H1 (cell line): ENCODE measurements around the gene MYCBP2. TPM values are rescaled to one million over a fixed set of nuclear protein-coding genes. Genes with fewer than 3 reads are reported as not detected.

Experiments used
- CTCF ChIA-PET: fragments of 300-600 bp; sonication (Branson Sonifier 250); formaldehyde crosslinking; loops from one replicate; lab custom pipeline; 2021; ENCODE audit not compliant: partially characterized antibody; lab: Charles Lee
- POLR2A ChIA-PET: fragments of 300-600 bp; sonication (Branson Sonifier 250); formaldehyde crosslinking; loops from one replicate; lab custom pipeline; 2021; ENCODE audit warnings: inconsistent platforms; ENCODE audit not compliant: partially characterized antibody; lab: Charles Lee
- DNase-seq, 2 experiments: peaks; one replicate each; pipeline versions ENCODE4 v3.0.0 to v3.0.0-alpha.2; 2010 to 2022; ENCODE audit warnings: low spot score in 2 of 2, low read depth in 1 of 2, mixed read lengths in 1 of 2
- FAIRE-seq: peaks from 2 replicates; lab custom pipeline; 2011; peaks lifted over from hg19 to GRCh38; lab: Jason Lieb, UNC
- H2AFZ ChIP-seq: 2 replicates; pipeline ENCODE4 v1.8.1; 2012; ENCODE audit warnings: low read length, inconsistent platforms
- H2AK5ac ChIP-seq: 2 replicates; pipeline ENCODE4 v1.6.1; 2013; ENCODE audit warnings: low read depth, low read length
- H2BK120ac ChIP-seq: replicated peaks from 2 replicates; pipeline ENCODE3; 2013; ENCODE audit warnings: low read depth, low read length, inconsistent platforms
- H2BK12ac ChIP-seq: 2 replicates; pipeline ENCODE4 v1.6.1; 2013; ENCODE audit warnings: low read depth, low read length
- H2BK15ac ChIP-seq: 2 replicates; pipeline ENCODE4 v1.6.1; 2013; ENCODE audit warnings: low read length
- H2BK20ac ChIP-seq: 2 replicates; pipeline ENCODE4 v1.6.1; 2013; ENCODE audit warnings: low read length
- H2BK5ac ChIP-seq: 2 replicates; pipeline ENCODE4 v1.6.1; 2013; ENCODE audit warnings: low read depth, low read length
- H3K14ac ChIP-seq: 2 replicates; pipeline ENCODE4 v1.6.1; 2013; ENCODE audit warnings: inconsistent platforms; ENCODE audit not compliant: insufficient read length
- H3K18ac ChIP-seq: 2 replicates; pipeline ENCODE4 v1.6.1; 2013; ENCODE audit warnings: low read length; ENCODE audit errors: extremely low read depth
- H3K23ac ChIP-seq: 2 replicates; pipeline ENCODE4 v1.6.1; 2013; ENCODE audit warnings: inconsistent platforms; ENCODE audit not compliant: insufficient read length
- H3K23me2 ChIP-seq: 2 replicates; pipeline ENCODE4 v1.6.1; 2013; ENCODE audit warnings: low read depth, low read length
- H3K27ac ChIP-seq: 2 replicates; pipeline ENCODE4 v1.6.1; 2011; ENCODE audit warnings: low read depth, low read length, inconsistent platforms
- H3K27me3 ChIP-seq, 4 experiments: replicated peaks in 1 of 4; 1 replicate in 1 of 4; 2 replicates in 3 of 4; pipeline versions ENCODE4 v1.6.1 to v1.8.1; 2011 to 2013; ENCODE audit warnings: low read length in 3 of 4, mild to moderate bottlenecking in 3 of 4, inconsistent platforms in 2 of 4, mixed read lengths in 2 of 4, moderate library complexity in 1 of 4; ENCODE audit not compliant: control insufficient read depth in 3 of 4, insufficient read depth in 3 of 4; ENCODE audit errors: extremely low read depth in 1 of 4
- H3K36me3 ChIP-seq, 4 experiments: 2 replicates each; pipeline versions ENCODE4 v1.6.1 to v1.8.1; 2011 to 2013; ENCODE audit warnings: mild to moderate bottlenecking in 4 of 4, low read length in 3 of 4, moderate library complexity in 2 of 4, control low read depth in 1 of 4, inconsistent platforms in 1 of 4; ENCODE audit not compliant: insufficient read depth in 4 of 4, control insufficient read depth in 2 of 4
- H3K4ac ChIP-seq: replicated peaks from 2 replicates; pipeline ENCODE3; 2013; ENCODE audit warnings: low read length, low read depth, mixed read lengths, inconsistent platforms; ENCODE audit not compliant: insufficient read length
- H3K4me1 ChIP-seq, 4 experiments: replicated peaks in 1 of 4; 1 replicate in 1 of 4; 2 replicates in 3 of 4; pipeline versions ENCODE4 v1.6.1 to v1.8.1; 2011 to 2013; ENCODE audit warnings: low read length in 3 of 4, inconsistent platforms in 2 of 4, mixed read lengths in 1 of 4; ENCODE audit not compliant: insufficient read depth in 4 of 4, control insufficient read depth in 3 of 4
- H3K4me2 ChIP-seq, 2 experiments: 2 replicates each; pipeline versions ENCODE4 v1.6.1 to v1.8.1; 2011 to 2013; ENCODE audit warnings: low read depth in 2 of 2, low read length in 2 of 2, control low read depth in 1 of 2, inconsistent platforms in 1 of 2, mild to moderate bottlenecking in 1 of 2; ENCODE audit not compliant: insufficient read depth in 1 of 2
- H3K4me3 ChIP-seq, 4 experiments: fragments of 200-600, 300-600 bp in 1 of 4; sonication (generic), shearing (Covaris generic), sonication (Bioruptor Twin) in 1 of 4; 2 replicates each; pipeline versions ENCODE4 v1.5.1 to v1.8.1; 2011 to 2016; ENCODE audit warnings: low read length in 4 of 4, low read depth in 3 of 4, control low read depth in 2 of 4, inconsistent platforms in 2 of 4, mild to moderate bottlenecking in 2 of 4, mixed read lengths in 1 of 4, moderate library complexity in 1 of 4; ENCODE audit not compliant: insufficient read depth in 2 of 4; ENCODE audit errors: extremely low read depth in 1 of 4
- H3K56ac ChIP-seq: replicated peaks from 2 replicates; pipeline ENCODE3; 2013; ENCODE audit warnings: low read depth, mild to moderate bottlenecking, mixed read lengths, low read length, inconsistent platforms; ENCODE audit not compliant: insufficient read length
- H3K79me1 ChIP-seq: 2 replicates; pipeline ENCODE4 v1.6.1; 2013; ENCODE audit warnings: low read depth, low read length, control low read depth
- H3K79me2 ChIP-seq, 2 experiments: 2 replicates each; pipeline versions ENCODE4 v1.6.1 to v1.8.1; 2012 to 2013; ENCODE audit warnings: low read length in 2 of 2, mild to moderate bottlenecking in 2 of 2, inconsistent platforms in 1 of 2; ENCODE audit not compliant: insufficient read depth in 2 of 2, control insufficient read depth in 1 of 2
- H3K9ac ChIP-seq, 4 experiments: replicated peaks in 1 of 4; 1 replicate in 1 of 4; 2 replicates in 3 of 4; pipeline versions ENCODE4 v1.6.1 to v1.8.1; 2011 to 2013; ENCODE audit warnings: low read depth in 3 of 4, low read length in 3 of 4, control low read depth in 2 of 4, mild to moderate bottlenecking in 2 of 4, moderate library complexity in 2 of 4, inconsistent platforms in 1 of 4; ENCODE audit errors: extremely low read depth in 1 of 4
- H3K9me3 ChIP-seq, 2 experiments: 2 replicates each; pipeline versions ENCODE4 v1.6.1 to v1.8.1; 2012 to 2013; ENCODE audit warnings: mild to moderate bottlenecking in 2 of 2, moderate library complexity in 2 of 2, control low read depth in 1 of 2, inconsistent platforms in 1 of 2, low read depth in 1 of 2, low read length in 1 of 2, mixed read lengths in 1 of 2; ENCODE audit not compliant: insufficient read depth in 2 of 2
- H4K20me1 ChIP-seq, 2 experiments: replicated peaks in 1 of 2; 2 replicates each; pipeline versions ENCODE3 to v1.8.1; 2011 to 2013; ENCODE audit warnings: inconsistent platforms in 2 of 2, low read length in 2 of 2, mild to moderate bottlenecking in 1 of 2; ENCODE audit not compliant: insufficient read depth in 2 of 2, control insufficient read depth in 1 of 2
- H4K5ac ChIP-seq: 2 replicates; pipeline ENCODE4 v1.6.1; 2013; ENCODE audit warnings: low read length, low read depth, mixed read lengths, inconsistent platforms; ENCODE audit not compliant: insufficient read length
- H4K8ac ChIP-seq: 2 replicates; pipeline ENCODE4 v1.8.0; 2013; ENCODE audit warnings: mild to moderate bottlenecking, moderate library complexity, low read length, inconsistent platforms; ENCODE audit not compliant: insufficient read depth; ENCODE audit errors: extremely low read depth
- H4K91ac ChIP-seq: replicated peaks from 2 replicates; pipeline ENCODE3; 2013; ENCODE audit warnings: low read length, mixed read lengths, inconsistent platforms; ENCODE audit not compliant: insufficient read length
- BCL11A ChIP-seq, 2 experiments: IDR thresholded peaks; one replicate each; pipeline ENCODE4 v1.6.1; 2011; ENCODE audit warnings: low read depth in 2 of 2, low read length in 2 of 2, mild to moderate bottlenecking in 2 of 2
- GABPA ChIP-seq: IDR thresholded peaks from 2 replicates; pipeline ENCODE4 v1.6.1; 2011; ENCODE audit warnings: mild to moderate bottlenecking, low read length, moderate library complexity, borderline replicate concordance; ENCODE audit not compliant: insufficient read depth
- HDAC6 ChIP-seq: IDR thresholded peaks from one replicate; pipeline ENCODE4 v1.7.1; 2012; ENCODE audit warnings: low read depth, mild to moderate bottlenecking, inconsistent platforms, low read length, moderate library complexity
- NANOG ChIP-seq: IDR thresholded peaks from 2 replicates; pipeline ENCODE4 v1.6.1; 2011; ENCODE audit warnings: low read length, low read depth, mild to moderate bottlenecking, inconsistent platforms; ENCODE audit not compliant: insufficient read depth, poor library complexity, severe bottlenecking
- SIRT6 ChIP-seq: IDR thresholded peaks from one replicate; pipeline ENCODE4 v1.7.1; 2012; ENCODE audit warnings: low read length, inconsistent platforms
- SP1 ChIP-seq: IDR thresholded peaks from 2 replicates; pipeline ENCODE4 v1.6.1; 2011; ENCODE audit warnings: low read depth, low read length
- TBP ChIP-seq: IDR thresholded peaks from 2 replicates; pipeline ENCODE4 v1.6.1; 2011; ENCODE audit warnings: low read depth, low read length, improper control_type of control experiment
- TCF12 ChIP-seq: IDR thresholded peaks from 2 replicates; pipeline ENCODE4 v1.6.1; 2011; ENCODE audit warnings: low read depth, mild to moderate bottlenecking, low read length
- YY1 ChIP-seq: IDR thresholded peaks from 2 replicates; pipeline ENCODE4 v1.6.1; 2011; ENCODE audit warnings: low read depth, mild to moderate bottlenecking, low read length
- WGBS, 2 experiments: shearing (Covaris generic) in 1 of 2; methylation state at CpG; one replicate each; pipeline versions ENCODE4 v1.1.6 to v1.1.7; 2013 to 2015; ENCODE audit warnings: low lambda C conversion rate in 2 of 2, mixed read lengths in 2 of 2, inconsistent platforms in 1 of 2, low coverage in 1 of 2, missing lambda C conversion rate in 1 of 2; ENCODE audit not compliant: insufficient replicate concordance in 2 of 2, insufficient coverage in 1 of 2, insufficient read length in 1 of 2; ENCODE audit errors: extremely low coverage in 1 of 2, missing lambda C conversion rate in 1 of 2; 5-methylcytosine and 5-hydroxymethylcytosine counted together
- polyA plus RNA-seq, 7 experiments: library from polyadenylated mRNA; depleted of rRNA in 3 of 7; stranded (reverse) in 5 of 7; unstranded in 2 of 7; fragments of >200 nt in 5 of 7; fragments of 200-250 nt in 2 of 7; gene quantifications; 1 replicate in 5 of 7; 2 replicates in 1 of 7; 4 replicates in 1 of 7; pipeline versions ENCODE4 v1.2.1 to v1.2.3, GENCODE V29; 2011 to 2013; ENCODE audit warnings: missing spikeins in 2 of 7, mixed read lengths in 2 of 7
- total RNA-seq: library from RNA; stranded (reverse); fragmentation: NEBNext Ultra II Directional; extraction: Animal tissue kit (Norgen Biotek cat#: 25700); gene quantifications from 2 replicates; pipeline ENCODE4 v1.2.1, GENCODE V29; 2021

MYCBP2 gene
- total and polyA plus RNA-seq, 2 of the 8 experiments (the other 6 are each of a cell fraction or from before 2014, with no cell fraction given) = 19.0 to 52.1 TPM

DNA sequence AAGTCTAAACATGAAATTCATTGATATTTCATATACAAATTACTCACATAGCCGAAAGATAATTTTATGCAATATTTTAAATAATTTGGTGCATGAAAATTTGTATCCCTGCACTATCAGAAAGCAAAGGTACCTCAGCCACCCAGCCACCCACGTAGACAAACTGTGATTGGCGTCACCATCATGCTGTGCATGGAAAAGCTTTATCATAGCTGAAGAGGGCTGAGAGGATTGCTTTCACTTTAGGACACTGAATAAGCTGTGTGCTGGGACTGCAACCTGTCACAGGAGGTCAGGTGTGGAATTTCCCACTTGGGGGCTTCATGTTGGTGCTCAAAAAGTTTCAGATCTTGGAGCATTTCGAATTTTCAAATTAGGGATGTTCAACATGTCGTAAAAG is 96.3 kb downstream of the MYCBP2 start:
- TF ChIP-seq SIRT6 (no peak), GABPA (no peak), TCF12 (no peak), BCL11A (IDR thresholded peaks at IDR 0.05; ENCODE audit: low read depth in 2 of 2, low read length in 2 of 2) (no peak), TBP (no peak), NANOG (no peak), HDAC6 (no peak), YY1 (no peak), SP1 (no peak)
- Histone ChIP-seq H3K79me1 (no peaks in the 10 kb centered on the region), H2BK5ac (no peak overlapping the region), H2BK20ac (no peak overlapping the region), H3K79me2 (no peaks in the 10 kb centered on the region), H2AK5ac (no peak overlapping the region), H3K4me1 (no peaks in the 10 kb centered on the region), H3K27me3 (no peaks in the 10 kb centered on the region), H4K20me1 (no peaks in the 10 kb centered on the region), H3K27ac (no peak overlapping the region), H3K9ac (no peak overlapping the region), H3K23me2 (no peaks in the 10 kb centered on the region; the same call in 1 of the 2 replicates), H4K5ac (no peak overlapping the region), H2BK120ac (no peak overlapping the region), H2BK12ac (no peak overlapping the region), H3K4me3 (no peak overlapping the region), H3K36me3 (no peaks in the 10 kb centered on the region), H4K8ac (no peak overlapping the region), H3K23ac (no peak overlapping the region), H3K4me2 (no peak overlapping the region), H3K14ac (no peak overlapping the region), H2AFZ (no peak overlapping the region), H2BK15ac (no peak overlapping the region), H4K91ac (no peak overlapping the region), H3K9me3 (no peaks in the 10 kb centered on the region), H3K4ac (no peak overlapping the region), H3K56ac (no peak overlapping the region), H3K18ac (no peak overlapping the region)
- CTCF ChIA-PET = no interaction called here
- no peak for FAIRE-seq
- no peak for DNase-seq
- 92% methylated on average over 5 of the region's 5 CpGs; no CpG with 5 or more reads in 1 of the 2 experiments for WGBS, 2 experiments
- POLR2A ChIA-PET = interaction anchor here (1.0 kb wide), 1 partner anchor 99 kb away, joined by 3 read pairs; no protein-coding TSS in a partner anchor
